MM.1S (cell line): ENCODE measurements around the gene CDCA5.

Experiments
- EZH2 ChIP-seq: fragments of 300-600 bp; sonication (generic); optimal IDR thresholded peaks from 2 replicates; pipeline ENCODE3; 2017; ENCODE audit warnings: low read depth, mild to moderate bottlenecking, antibody characterized with exemption, low read length, mixed read lengths
- TF ChIP-seq, protein P1 (sequence below): fragments of 300-600 bp; sonication (generic); IDR thresholded peaks from 2 replicates; pipeline ENCODE4 v1.5.1; 2016; ENCODE audit warnings: antibody characterized with exemption, low read length, mixed read lengths

GRCh38 chr11:65040847-65041622 is 42.8 kb downstream of the CDCA5 start, which contains the start of gene SAC3D1:
- TF ChIP-seq, protein P1, sequence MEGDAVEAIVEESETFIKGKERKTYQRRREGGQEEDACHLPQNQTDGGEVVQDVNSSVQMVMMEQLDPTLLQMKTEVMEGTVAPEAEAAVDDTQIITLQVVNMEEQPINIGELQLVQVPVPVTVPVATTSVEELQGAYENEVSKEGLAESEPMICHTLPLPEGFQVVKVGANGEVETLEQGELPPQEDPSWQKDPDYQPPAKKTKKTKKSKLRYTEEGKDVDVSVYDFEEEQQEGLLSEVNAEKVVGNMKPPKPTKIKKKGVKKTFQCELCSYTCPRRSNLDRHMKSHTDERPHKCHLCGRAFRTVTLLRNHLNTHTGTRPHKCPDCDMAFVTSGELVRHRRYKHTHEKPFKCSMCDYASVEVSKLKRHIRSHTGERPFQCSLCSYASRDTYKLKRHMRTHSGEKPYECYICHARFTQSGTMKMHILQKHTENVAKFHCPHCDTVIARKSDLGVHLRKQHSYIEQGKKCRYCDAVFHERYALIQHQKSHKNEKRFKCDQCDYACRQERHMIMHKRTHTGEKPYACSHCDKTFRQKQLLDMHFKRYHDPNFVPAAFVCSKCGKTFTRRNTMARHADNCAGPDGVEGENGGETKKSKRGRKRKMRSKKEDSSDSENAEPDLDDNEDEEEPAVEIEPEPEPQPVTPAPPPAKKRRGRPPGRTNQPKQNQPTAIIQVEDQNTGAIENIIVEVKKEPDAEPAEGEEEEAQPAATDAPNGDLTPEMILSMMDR, result no peak
- no peak for TF ChIP-seq EZH2
